Raji (cell line): ENCODE results near the gene FLOT2.
A peak's percentile ranks its signal among the peaks of the same experiment; 100 is the strongest.

Source experiments
- POLR2A ChIP-seq: IDR thresholded peaks from 2 replicates; pipeline ENCODE4 v1.6.1; 2011; ENCODE audit warnings: low read depth, low read length, control low read depth; ENCODE audit not compliant: insufficient read depth

Gene FLOT2

DNA sequence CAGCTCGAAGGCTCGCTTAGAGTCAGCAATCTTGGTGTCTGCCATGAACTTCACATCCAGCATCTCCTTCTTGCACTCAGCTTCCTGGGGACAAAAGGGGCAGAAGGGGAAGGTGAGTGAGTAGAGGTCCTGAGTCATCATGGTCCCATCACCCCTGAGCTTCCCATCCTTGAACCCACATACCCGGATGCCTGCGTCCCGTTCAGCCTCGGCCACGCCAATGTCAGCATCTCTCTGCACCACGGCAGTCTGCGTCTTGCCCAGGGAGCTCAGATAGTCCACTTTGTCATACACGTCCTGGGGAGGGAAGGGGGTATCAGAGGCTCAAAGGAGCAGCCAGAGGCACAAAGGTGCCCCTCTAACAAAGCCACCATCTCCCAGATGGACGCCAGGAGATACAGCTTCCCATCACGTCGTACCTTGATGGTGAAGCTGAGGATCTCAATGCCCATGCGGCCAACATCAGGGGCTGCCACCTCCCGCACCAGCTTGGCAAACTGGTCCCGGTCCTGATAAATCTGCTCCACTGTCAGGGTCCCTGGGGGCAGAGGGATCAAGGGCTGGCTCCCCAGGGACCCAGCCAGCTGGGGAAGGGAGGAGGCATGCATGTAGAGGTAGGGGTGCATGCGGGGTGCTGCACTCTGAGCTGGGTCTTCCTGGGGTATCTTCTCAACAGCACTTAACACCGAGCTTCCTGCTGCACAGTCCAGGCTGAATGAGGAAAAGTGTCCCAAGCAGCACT lies 15.2 kb downstream of the FLOT2 start:
- no peak for TF ChIP-seq POLR2A

DNA sequence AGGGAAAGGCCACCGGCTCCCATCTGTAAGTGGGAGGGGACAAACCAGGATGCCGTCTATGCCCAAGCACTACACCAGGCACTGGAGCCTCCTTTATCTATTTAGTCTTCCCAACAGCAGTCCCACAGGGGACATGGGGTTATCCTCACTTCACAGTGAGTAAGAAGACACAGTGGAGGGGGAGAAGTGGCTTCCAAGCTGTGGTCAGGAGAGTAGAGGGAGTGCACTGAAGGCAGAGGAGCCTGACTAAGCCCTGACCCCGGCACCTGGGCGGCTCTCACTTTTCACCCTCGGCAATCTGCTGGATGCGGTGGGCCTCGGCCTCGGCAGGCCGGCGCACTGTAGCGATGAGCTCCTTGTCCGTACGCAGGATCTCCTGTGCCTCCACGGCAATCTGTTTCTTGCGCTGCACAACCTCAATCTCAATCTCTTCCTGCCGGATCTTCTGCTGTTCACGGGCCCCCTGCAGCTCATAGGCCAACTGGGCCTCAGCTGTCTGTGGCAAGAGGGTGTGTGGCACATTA lies 15.9 kb downstream of the FLOT2 start:
- no peak for TF ChIP-seq POLR2A

DNA sequence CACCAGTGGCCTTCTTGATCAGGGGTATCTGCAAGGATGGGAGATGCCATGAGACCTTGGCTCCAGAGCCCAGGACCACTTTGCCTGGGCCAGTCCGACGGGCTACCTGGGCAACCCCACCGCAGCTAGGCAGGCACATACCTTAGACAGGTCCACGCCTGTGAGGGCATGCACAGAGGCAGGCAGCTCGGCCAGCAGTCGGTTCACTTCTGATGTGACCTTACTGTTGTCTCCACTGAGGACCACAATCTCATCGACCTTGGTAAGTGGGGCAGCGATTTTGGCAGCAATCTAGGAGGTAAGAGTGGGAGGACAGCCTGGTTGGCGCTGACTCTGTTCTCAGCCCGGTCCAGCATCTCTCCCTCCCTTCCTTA lies 17.0 kb downstream of the FLOT2 start:
- TF ChIP-seq POLR2A: no peak

DNA sequence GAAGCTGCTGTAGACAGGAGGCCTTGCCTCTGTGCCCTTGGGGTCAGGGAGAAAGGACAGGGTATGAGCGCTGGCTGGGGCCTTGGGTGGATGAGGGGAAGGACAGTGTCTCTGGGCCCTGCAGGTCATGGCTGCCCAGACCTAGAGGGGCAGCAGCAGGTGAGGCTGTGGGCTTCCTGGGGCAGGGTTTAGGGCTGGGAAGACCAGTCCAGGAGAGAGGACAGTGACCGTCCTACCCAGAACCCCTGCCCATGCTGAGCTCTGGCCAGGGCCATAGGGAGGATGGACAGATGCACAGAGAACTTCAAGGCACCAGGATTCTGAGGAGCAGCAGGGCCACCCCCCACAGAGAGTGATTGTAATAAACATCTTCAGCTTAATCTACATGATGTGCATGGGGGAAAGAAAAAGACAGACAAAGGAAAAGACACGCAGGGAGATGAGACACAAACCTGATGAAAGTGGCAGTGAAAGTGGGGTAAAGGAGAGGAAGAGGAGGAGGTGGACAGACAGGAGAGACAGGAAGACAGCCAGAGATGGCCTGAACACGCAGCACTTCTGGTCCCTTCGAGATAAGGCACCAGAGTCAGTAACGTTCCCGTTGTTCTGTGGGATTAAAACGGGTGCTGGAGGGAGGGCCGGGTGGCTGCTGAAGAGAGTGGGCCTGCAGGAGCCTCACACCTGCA lies 17.5 kb downstream of the FLOT2 start:
- no peak for TF ChIP-seq POLR2A

DNA sequence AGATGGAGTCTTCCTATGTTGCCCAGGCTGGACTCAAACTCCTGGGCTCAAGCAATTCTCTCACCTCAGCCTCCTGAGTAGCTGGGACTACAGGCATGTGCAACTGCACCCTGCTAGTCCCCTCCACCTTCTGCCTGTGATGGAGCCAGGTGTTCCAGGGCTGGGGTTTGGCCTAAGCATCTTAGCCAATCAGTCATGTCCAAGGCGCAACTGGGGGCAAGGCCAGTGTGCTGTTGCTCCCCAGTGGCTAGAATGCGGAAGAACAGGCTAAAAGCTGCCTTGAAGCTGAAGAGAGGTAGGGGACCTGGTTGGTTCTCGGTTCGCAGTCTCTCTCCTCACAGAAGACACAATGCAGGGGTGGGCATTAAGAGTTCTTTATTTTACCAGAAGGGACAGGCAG lies 18.6 kb downstream of the FLOT2 start:
- TF ChIP-seq POLR2A: 0 out of 2 replicates have a peak, but pooled peaks have one; percentile 15

DNA sequence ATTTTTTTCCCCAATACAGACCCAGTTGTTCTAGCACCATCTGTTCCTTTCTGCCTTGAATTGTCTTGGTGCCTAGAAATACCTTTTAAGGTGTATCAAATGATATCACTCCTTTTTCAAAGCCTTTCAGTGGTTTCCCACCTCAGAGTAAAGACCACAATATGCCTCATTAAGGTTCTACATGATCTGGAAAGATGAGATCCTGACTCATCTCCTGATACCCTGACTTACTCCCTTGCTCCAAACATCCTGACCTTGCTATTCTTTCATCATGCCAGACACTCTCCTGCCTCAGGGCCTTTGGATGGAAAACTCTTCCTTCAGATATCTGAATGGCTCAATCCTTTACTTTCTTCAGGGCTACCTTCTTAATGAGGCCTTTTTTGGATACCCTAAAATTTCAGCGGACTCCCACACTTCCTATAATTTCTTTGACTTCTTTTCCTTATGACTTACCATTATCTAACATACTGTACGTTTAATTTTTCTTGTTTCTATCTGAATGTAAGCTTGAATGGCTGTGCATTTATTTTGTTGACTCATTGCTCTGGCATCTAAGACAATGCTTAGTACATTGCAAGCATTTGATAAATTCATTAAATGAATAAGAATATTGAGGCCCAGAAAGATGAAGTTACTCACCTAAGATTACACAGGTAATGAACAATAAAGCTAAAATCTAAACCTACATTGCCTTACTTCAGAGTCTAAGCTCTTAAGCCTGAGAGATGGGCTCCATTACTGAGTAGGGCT lies 19.2 kb downstream of the FLOT2 start:
- TF ChIP-seq POLR2A: no peak

DNA sequence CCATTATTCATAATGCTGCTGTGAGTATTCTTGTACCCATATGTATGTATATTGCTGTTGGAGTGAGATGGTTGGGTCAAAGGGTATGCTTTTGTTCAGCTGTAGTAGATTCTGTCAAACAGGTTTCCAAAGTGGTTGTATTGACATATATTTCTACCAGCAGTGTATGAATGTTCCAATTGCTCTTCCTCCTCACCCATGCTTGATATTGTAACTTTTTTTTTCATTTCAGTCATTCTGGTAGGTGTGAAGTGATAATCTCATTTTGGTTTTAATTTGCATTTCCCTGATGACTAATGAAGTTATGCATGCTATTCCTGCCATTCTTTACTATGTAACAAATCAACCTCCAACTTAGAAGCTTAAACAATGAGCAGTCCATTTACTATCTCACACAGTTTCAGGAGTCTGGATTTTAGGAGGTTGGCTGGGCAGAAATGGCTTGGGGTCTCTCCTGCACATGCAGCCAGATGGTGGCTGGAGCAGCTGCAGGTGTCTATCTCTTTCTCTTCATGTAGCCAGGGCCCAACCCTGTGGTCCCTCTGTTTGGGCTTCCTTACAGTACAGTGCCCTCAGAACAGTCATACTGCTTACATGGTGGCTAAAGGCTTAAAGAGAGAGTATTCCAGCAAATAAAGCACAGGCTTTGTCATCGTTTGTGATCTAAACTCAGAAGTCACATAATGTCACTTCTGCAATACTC lies 21.5 kb downstream of the FLOT2 start:
- TF ChIP-seq POLR2A: no peak

DNA sequence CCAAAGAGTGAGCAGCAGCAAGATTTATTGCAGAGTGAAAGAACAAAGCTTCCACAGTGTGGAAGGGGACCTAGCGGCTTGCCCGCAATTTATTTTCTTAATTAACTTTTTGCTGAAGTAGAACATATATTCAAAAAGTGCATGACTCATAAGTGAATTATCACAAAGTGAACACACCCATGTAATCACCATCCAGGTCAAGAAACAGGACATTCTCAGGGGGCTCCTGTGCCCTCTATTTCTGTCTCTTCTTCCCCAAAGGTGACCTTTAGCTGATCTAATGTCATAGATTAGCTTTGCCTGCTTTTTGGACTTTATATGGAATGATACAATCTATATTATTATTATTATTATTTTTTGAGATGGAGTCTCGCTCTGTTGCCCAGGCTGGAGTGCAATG lies 22.8 kb downstream of the FLOT2 start:
- TF ChIP-seq POLR2A: no peak

DNA sequence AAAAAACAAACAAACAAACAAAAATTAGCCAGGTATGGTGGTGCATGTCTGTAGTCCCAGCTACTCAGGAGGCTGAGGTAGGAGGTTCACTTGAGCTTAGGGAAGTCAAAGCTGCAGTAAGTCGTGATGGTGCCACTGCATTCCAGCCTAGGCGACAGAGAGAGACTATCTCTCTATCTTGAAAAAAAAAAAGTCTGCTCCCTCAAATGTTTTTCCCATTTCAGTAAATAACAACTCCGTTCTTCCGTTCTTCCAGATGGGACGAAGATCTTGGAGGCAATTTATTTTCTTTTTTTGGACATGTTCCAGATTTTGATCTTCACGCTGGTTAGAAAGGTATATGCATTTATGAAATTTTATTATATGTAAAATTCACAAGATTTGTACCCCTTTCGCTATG lies 23.7 kb downstream of the FLOT2 start:
- no peak for TF ChIP-seq POLR2A

DNA sequence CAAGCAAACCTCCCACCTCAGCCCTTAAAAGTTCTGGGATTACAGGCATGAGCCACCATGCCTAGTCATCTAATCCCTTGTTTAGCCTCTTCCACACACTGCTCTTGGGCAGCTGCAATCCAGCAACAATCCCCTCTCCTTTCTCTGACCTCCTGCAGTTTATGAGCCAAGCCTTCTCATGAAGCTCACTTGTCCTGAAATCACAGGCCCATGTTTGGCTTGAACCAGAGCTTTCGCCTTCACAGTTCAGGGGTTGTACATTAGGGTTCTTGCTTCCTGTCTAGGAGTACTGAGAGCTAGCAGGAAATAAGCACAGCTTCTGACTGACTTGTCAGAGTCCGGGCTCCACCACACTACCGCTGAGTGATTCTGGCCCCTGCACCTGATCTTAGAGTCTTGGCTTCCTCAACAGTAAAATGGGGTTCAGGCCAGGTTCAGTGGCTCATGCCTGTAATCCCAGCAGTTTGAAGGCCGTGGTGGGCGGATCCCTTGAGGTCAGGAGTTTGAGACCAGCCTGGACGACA lies 26.4 kb downstream of the FLOT2 start:
- no peak for TF ChIP-seq POLR2A

DNA sequence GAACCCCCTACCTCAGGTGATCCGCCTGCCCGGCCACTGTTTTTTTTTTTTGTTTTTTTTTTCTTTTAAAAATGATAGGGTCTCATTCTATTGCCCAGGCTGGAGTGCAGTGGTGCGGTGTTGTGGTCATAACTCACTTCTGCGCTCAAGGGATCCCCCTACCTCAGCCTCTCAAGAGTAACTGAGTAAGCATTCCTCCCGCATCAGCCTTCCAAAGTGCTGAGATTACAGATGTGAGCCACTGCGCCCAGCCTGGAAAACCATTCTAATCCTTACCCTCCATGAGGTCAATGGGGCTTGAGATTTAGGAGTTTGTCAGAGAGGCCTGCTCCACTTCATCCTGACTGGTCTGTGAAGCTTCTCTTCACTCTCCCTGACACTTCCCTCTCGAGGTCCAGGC lies 30.3 kb downstream of the FLOT2 start:
- no peak for TF ChIP-seq POLR2A

DNA sequence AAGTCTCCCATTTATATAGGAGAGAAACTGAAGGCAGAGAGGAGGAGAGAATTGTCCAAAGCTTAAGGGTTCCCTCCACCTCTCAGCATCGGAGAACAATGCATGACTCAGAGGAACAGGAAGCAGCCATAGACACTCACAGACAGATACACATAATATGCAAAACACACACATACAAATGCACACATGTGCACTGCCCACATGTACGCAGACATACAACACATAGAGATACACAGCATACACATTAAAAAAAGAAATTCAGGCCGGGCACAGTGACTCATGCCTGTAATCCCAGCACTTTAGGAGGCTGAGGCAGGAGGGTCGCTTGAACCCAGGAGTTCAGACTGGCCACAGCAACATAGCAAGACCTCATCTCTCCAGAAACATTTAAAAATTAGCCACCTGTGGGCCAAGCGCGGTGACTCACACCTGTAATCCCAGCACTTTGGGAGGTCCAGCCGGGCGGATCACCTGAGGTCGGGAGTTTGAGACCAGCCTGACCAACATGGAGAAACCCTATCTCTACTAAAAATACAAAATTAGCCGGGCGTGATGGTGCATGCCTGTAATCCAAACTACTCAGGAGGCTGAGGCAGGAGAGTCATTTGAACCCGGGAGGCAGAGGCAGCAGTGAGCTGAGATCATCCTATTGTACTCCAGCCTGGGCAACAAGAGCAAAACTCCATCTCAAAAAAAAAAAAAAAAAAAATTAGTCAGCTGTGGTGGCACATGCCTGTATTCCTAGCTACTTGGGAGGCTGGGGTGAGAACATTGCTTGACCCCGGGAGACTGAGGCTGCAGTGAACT lies 31.4 kb downstream of the FLOT2 start:
- TF ChIP-seq POLR2A: no peak

DNA sequence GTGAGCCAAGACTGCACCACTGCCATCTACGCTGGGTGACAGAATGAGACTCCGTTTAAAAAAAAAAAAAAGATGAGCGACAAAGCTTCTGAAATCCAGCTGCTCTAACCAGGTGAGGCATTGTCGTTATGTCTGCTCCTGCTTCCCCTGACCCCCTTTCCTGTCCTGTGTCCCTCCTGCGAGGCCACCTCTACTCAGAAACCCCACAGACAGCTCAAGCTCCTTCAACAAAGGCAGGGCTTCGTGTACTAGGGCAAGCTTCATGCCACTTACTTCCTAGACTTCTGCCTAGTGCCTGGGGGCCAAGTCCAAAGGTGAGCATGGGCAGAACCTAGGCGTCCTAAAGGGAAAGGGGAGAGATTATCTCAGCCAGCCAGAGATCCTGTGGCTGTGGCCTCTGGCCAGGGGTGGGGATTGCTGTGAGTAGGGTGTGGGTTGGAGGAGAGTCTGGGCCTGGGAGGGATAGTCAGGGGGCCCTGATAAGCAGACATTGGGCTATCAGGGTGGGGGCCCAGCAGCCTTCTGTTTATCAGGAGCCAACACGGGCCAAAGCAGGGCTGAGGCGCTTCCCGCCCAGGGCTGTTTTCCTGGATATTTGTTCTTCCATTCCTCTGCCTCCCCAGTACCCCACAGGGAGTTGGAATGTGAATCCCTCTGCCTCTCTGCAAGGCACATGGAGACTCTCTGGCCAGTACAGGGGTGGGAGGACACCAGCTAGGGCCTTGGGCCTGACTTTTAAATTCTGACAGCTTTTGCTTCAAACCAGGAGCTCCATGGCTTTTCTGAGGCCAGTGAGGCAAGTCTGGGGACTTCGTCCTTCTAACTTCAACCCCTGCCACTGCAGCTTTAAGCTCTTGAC lies 32.3 kb downstream of the FLOT2 start:
- TF ChIP-seq POLR2A: no peak
